ENCODE data around the gene EN1.

EN1 gene

GRCh38 chr2:118842661-118843482 lies 4.6 kb downstream of the EN1 start:
- no peak for DNase-seq

DNA sequence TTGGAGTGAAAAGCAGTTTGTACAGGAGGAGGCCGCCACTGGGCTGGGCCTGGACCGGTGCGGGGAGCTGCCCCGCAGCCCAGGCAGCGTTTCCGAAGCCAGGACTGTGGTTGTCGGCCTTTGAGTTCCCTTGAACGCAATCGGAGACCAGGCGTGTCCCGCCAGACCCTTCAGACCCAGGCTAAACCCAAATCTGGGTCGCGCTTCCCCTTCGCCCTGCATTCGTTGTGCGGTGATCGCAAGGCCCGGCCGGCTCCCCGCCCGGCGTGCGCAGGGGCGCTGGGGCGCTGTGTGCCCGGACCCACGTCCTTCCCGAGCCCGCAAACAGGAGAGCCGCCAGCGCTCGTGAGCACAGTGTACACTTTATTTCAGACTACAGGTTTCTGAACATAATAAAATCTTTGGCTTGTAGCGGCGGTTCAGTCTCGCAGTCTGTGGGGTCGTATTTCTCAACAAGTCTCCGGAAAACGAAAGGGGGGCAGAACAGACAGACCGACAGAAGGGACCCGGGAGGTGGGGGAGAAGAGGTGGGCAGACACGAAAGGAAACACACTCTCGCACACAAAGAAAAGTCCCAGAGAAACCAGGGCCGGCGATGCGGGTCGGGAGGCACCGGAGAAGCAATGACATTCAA lies 5.5 kb downstream of the EN1 start:
- DNase-seq, result no peak

GRCh38 chr2:118841450-118841827 lies 6.0 kb downstream of the EN1 start:
- no peak for DNase-seq

DNA sequence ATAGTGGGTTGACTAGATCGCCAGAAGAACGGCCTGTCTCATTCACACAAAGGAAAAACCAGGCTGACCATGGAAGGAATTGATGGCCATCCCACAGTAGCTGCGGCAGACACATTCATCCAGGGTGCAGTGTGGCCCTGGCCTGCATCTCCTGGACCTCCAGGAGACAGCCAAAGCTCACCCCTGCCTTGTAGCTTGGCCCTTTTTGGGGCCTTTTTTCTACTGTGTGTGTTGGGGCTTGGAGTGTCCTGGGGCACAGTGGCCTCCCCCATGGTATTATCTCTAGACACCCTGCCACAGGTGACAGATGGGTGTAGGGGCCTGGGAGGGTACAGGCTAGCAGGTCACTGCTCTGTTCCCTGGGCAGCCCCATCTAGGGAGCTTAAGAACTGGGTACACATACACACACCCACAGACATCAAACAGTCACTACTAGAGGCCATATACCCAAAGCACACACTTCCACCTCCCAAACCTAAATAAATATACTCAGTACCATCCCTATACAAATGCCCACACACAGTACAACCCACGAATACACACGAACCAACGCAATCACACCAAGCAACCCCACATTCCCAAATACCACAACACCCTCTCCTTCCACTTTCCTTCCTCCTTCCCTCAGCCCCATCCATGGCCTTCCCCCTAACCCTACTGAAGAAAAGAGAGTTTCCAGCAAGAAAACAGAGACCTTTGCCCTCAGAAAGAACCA lies 8.6 kb downstream of the EN1 start:
- DNase-seq, result no peak

- no peak for DNase-seq
Observed at GRCh38 chr2:118837621-118838020, 9.8 kb downstream of the EN1 start.

DNA sequence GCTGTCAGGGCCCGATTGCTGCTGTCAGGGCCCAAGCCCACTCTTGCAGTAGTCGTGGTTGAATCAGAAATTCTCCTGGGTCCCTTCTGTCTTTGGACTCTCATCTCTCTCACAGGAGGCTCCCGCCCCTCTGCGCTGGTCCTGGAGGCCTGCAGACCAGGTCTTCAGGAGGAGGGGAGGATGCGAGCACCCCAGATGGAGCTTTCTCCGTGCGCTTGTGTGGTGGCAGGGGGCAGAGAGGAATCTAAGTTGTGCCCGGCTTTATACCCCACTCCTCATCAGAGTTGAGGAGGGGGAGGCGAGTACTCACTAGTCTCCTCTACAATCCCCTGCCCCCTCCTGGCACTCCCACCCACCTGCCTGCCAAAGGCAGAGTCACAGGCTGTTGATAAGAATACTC lies 10.4 kb downstream of the EN1 start:
- DNase-seq, result no peak

GRCh38 chr2:118836411-118836930 lies 11.0 kb downstream of the EN1 start:
- DNase-seq, result no peak

DNA sequence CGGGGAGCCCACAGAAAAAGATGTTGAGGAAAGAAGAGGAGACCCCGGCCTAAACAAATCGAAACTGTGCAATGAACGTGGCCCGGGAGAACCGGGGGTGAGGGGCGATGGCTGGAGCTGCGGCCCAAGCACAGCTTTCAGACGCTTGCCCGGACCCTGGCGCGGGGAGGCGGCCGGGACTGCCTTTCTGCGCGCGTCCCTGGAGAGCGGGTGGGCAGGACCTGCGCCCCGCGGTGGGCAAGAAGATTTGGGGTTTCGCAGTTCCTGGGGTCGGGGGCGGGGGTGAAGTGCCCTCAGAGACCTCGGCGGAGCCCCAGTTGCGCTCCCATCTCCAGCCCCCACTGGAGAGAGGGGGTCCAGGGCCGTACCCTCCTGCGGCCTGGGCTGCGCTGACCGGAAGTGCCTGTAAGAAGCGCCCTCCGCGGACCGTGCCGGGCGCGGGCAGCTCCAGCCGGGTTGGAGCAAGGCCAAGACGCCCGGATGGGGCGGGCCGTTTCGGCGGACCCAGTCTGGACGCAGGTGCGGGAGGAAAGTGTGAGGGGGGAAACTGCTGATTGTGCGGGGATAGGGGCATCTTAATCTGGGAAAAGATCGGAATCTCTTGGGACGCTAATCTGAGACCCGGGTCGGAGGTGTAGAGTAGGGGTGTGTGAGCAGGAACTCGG lies 11.6 kb downstream of the EN1 start:
- DNase-seq, result no peak

- no peak for DNase-seq
Observed at GRCh38 chr2:118834901-118835745, 12.3 kb downstream of the EN1 start.

- DNase-seq, result no peak
Observed at GRCh38 chr2:118834440-118834810, 13.0 kb downstream of the EN1 start.

DNA sequence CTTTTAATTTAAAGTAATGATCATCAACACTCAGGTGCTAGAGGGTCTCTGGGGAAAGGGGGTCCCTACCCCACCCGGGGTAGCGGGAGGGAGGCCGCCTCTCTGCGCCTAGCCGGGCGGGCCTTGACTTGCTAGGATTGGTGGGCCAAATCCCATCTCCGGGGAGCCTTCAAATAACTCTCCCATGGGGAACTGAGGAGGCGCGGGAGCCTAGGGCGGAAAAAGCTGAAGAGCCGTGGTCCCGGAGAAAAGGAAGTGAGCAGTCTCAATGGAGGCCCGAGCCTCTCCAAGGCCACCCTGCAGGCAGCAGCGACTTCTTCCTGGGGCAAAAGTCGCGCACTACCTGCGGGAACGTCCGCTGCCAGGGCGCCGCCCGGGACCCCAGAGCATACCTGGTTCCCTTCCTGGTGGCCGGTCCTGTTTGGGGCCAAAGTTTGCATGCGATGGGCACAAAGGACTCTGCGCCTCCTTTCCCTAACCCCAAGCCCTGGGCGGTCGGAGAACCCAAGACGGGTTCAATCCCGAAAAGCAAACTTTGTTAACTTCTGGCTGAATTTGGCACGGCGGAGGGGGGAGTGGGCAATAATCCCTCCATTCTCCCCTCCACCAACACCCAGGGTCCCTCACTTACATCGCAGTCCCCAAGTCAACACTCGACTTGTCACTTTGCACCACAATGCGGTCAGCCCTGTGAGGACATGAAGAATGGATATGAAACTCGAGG lies 13.6 kb downstream of the EN1 start:
- no peak for DNase-seq

DNA sequence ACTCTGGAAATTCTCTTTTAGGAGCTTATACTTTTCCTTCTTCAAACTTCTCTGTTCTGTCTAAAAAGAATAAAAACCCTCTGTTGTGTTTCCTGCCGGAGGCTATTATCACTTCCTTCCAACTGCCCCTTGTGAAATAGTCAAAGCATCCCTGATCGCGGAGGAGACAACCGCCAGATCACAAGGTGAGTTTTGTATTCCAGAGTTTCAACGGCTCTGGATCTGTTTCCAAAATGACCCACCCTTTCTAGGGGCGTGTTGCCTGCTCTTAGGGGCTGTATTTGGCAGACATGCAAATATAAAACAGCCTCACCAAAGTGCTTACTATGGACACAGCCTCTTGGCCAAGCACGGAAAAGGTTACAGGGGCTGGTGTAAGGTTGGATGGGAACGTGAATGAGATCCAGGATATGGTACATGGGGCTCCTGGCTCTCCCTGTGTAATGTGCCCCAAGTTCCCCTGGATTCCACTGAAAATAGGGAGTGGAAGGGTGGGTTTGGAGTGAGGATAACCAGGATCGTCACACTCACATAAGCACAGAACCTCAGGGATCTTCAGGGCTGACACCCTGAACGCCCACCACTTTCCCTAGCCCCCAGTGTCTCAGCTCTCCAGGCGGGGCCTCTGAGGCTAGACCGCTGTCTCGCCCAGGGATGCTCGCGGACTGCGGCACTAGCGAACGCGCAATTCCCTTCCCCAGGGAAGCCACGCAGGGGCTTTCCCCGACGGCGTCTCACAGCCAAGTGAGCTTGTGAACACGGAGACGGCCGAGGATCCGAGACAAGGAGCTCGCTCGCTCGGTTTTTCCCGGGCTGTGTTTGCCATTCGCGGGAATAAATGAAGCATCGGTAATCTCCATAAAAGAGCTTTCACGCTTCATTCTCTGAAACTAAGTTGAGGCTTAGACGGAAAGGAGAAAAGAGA lies 14.4 kb downstream of the EN1 start:
- DNase-seq, result no peak

GRCh38 chr2:118832071-118832790 lies 15.2 kb downstream of the EN1 start:
- no peak for DNase-seq

- no peak for DNase-seq
Observed at GRCh38 chr2:118830881-118831280, 16.6 kb downstream of the EN1 start.

DNA sequence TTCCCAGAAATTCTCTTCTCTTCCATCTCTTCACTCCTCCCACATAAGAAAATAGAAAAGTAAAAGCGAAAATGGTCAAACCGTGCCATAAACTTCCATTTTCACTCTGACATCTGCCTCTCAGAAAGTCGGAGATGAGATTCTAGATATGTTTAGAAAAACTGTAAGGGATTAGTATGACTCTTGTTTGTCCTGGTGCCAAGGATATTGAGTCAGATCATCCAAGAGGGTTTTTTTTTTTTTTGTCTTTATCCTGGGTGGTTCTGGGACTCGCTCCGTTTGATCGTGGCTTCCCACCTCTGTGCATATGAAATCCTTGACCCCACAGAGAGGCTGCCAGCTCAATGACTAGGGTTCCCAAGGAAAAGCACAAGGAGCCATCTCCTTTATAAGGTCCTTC lies 17.3 kb downstream of the EN1 start:
- DNase-seq, result no peak

GRCh38 chr2:118826093-118826492 lies 21.4 kb downstream of the EN1 start:
- no peak for DNase-seq

- DNase-seq, result no peak
Observed at GRCh38 chr2:118823633-118824032, 23.8 kb downstream of the EN1 start.

DNA sequence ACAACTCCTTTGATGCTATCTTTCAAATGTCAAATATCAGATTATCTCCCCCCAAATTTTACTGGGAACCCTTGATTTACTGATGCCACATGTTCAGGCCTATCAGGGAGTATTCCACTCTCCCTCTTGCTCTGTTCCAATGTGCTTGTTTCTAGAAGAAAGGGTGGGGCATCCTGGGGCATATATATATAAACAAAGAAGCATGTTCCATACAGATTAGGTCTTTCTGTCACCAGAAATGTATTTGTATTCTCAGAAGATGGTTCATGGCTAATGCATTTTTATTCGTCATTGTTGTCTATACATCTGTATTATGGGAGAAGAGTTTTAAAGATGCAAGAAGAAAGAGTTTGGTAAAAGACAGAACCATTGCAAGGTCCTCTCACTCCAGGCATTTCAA lies 24.9 kb downstream of the EN1 start:
- DNase-seq, result no peak

DNA sequence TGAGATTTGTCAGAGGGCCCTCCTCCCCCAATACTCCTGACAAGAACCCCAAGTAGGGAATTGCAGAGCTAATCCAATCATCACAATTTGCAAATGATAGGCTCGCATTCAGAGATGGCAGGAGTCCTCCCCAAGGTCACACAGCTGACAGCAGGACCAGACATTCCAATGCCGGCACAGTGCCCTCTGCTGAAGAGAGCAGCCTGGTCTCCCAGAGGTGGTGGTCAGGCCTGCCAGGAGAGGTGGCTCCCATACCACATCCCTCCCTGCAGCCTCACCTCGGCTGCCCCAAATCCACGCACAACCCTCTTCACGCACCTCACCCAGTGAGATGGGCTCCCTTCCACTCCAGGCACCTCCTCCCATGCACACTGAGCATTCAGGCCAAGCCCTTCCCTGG lies 25.4 kb downstream of the EN1 start:
- DNase-seq, result no peak

DNA sequence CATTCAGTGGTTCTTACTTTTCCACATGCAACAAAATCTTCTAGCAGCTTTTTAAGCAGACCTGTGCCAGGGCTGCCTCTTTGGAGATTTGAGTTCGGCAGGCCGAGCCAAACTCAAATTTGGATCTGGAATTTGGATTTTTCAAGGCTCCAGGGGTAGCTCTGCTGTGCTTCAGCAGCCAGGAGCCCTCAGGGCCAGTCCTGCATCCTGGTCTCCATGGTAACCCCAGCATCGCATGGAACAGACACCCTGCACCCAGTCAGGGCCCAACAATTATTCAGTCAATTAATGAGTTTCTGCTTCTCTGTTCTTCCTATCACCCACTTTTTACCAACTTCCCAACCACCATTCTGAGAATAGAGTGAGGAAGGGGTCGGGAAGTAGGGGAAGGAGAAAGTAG lies 30.0 kb downstream of the EN1 start:
- DNase-seq, result no peak
